Progenitor cell of endocrine pancreas (in vitro differentiated cells): ENCODE data around the gene ACTN4. TPM values are rescaled to one million over a fixed set of nuclear protein-coding genes. Genes with fewer than 3 reads are reported as not detected.
A peak's percentile ranks its signal among the peaks of the same experiment; 100 is the strongest.

ENCODE experiments used
- DNase-seq: peaks from one replicate; pipeline ENCODE4 v3.0.0; 2021; ENCODE audit warnings: low spot score; ENCODE audit not compliant: unreplicated experiment
- H3K27ac Mint-ChIP-seq: 2 replicates; pipeline ENCODE4 v1.8.0; 2021; ENCODE audit warnings: mild to moderate bottlenecking, moderate library complexity, mixed read lengths
- H3K27me3 Mint-ChIP-seq: 2 replicates; pipeline ENCODE4 v1.8.0; 2021; ENCODE audit warnings: mixed read lengths
- H3K36me3 Mint-ChIP-seq: 2 replicates; pipeline ENCODE4 v1.8.0; 2022; ENCODE audit warnings: mixed read lengths; ENCODE audit not compliant: insufficient read depth
- H3K4me1 Mint-ChIP-seq: 2 replicates; pipeline ENCODE4 v1.8.0; 2021; ENCODE audit warnings: low read depth, mixed read lengths
- H3K4me3 Mint-ChIP-seq: 2 replicates; pipeline ENCODE4 v1.8.0; 2021; ENCODE audit warnings: low read depth, mild to moderate bottlenecking, moderate library complexity, mixed read lengths
- H3K9me3 Mint-ChIP-seq: 2 replicates; pipeline ENCODE4 v1.8.0; 2021; ENCODE audit warnings: low read depth, mixed read lengths
- CTCF ChIP-seq: fragments of 200-600 bp; sonication (generic); IDR thresholded peaks from one replicate; pipeline ENCODE4 v1.5.0; 2021; ENCODE audit warnings: antibody characterized with exemption, mild to moderate bottlenecking; ENCODE audit not compliant: unreplicated experiment
- total RNA-seq: library from RNA; stranded (reverse); gene quantifications from 2 replicates; pipeline ENCODE4 v1.2.1, GENCODE V29; 2021

ACTN4 gene
- total RNA-seq, 1 donor from 2014 or later = 639 TPM

GRCh38 chr19:38699647-38700349 lies 52.3 kb downstream of the ACTN4 start:
- Mint-ChIP-seq H3K27ac (peak overlapping the region; percentile 86), H3K9me3 (no peaks in the 10 kb centered on the region), H3K36me3 (peaks cover 13% of the 10 kb centered on the region), H3K4me1 (peaks cover 34% of the 10 kb centered on the region), H3K4me3 (no peak overlapping the region), H3K27me3 (no peaks in the 10 kb centered on the region)
- no peak for DNase-seq
- TF ChIP-seq CTCF = no peak

GRCh38 chr19:38700350-38700901 lies 53.0 kb downstream of the ACTN4 start:
- no peak for DNase-seq
- peak overlapping the region; percentile 86 for H3K27ac Mint-ChIP-seq
- H3K36me3 Mint-ChIP-seq = peaks cover 12% of the 10 kb centered on the region
- no peaks in the 10 kb centered on the region for H3K27me3 Mint-ChIP-seq
- H3K4me3 Mint-ChIP-seq = no peak overlapping the region
- no peak for TF ChIP-seq CTCF
- no peaks in the 10 kb centered on the region for H3K9me3 Mint-ChIP-seq
- H3K4me1 Mint-ChIP-seq = peaks cover 29% of the 10 kb centered on the region

GRCh38 chr19:38700902-38701454 lies 53.5 kb downstream of the ACTN4 start:
- H3K27me3 Mint-ChIP-seq = no peaks in the 10 kb centered on the region
- H3K4me3 Mint-ChIP-seq = no peak overlapping the region
- H3K36me3 Mint-ChIP-seq = peaks cover 14% of the 10 kb centered on the region
- peaks cover 24% of the 10 kb centered on the region for H3K4me1 Mint-ChIP-seq
- DNase-seq = no peak
- no peaks in the 10 kb centered on the region for H3K9me3 Mint-ChIP-seq
- H3K27ac Mint-ChIP-seq = peak overlapping the region; percentile 86
- no peak for TF ChIP-seq CTCF

- peaks cover 18% of the 10 kb centered on the region for H3K36me3 Mint-ChIP-seq
- H3K27ac Mint-ChIP-seq = peak overlapping the region; percentile 86
- H3K4me3 Mint-ChIP-seq = no peak overlapping the region
Measured at GRCh38 chr19:38701455-38702063, 54.1 kb downstream of the ACTN4 start.

More at GRCh38 chr19:38701455-38702063, 54.1 kb downstream of the ACTN4 start:
- Mint-ChIP-seq H3K9me3 (no peaks in the 10 kb centered on the region), H3K27me3 (no peaks in the 10 kb centered on the region), H3K4me1 (peaks cover 24% of the 10 kb centered on the region)
- no peak for TF ChIP-seq CTCF
- no peak for DNase-seq
